Natural killer cell treated with Interleukin-12 subunit alpha and Interleukin-12 subunit beta and Interleukin-15 and Interleukin-18, amount 100 ng/mL, for 72 hours (primary cell): Measurements from ENCODE around the gene OXCT2. TPM values are rescaled to one million over a fixed set of nuclear protein-coding genes. Genes with fewer than 3 reads are reported as not detected.
A peak's percentile ranks its signal among the peaks of the same experiment; 100 is the strongest.

Experiments used
- ATAC-seq, 2 donors: fragments of 150-1000 bp; cut with Tn5 transposase in 1 of 2; sonication (Bioruptor Pico), chemical (Tn5 transposase) in 1 of 2; 2 replicates each; pipeline ENCODE4 v1.10.0; 2021
- DNase-seq: peaks from one replicate; pipeline ENCODE4 v3.0.0; 2022; ENCODE audit warnings: low spot score
- H3K27ac Mint-ChIP-seq, 2 donors: 1 replicate in 1 of 2; 2 replicates in 1 of 2; pipeline ENCODE4 v1.8.0; 2022; ENCODE audit warnings: mixed read lengths in 2 of 2, mild to moderate bottlenecking in 1 of 2, moderate library complexity in 1 of 2
- H3K27me3 Mint-ChIP-seq, 2 donors: 1 replicate in 1 of 2; 2 replicates in 1 of 2; pipeline ENCODE4 v1.8.0; 2022; ENCODE audit warnings: mixed read lengths in 2 of 2
- H3K36me3 Mint-ChIP-seq: one replicate; pipeline ENCODE4 v1.8.0; 2022; ENCODE audit warnings: mixed read lengths
- H3K4me1 Mint-ChIP-seq, 2 donors: 1 replicate in 1 of 2; 2 replicates in 1 of 2; pipeline ENCODE4 v1.8.0; 2022; ENCODE audit warnings: low read depth in 2 of 2, mixed read lengths in 2 of 2, mild to moderate bottlenecking in 1 of 2
- H3K4me3 Mint-ChIP-seq: one replicate; pipeline ENCODE4 v1.8.0; 2022; ENCODE audit warnings: mixed read lengths
- H3K9me3 Mint-ChIP-seq: 2 replicates; pipeline ENCODE4 v1.8.0; 2022; ENCODE audit warnings: mixed read lengths
- total RNA-seq, 2 donors: library from RNA; stranded (reverse); gene quantifications; one replicate each; pipeline ENCODE4 v1.2.3, GENCODE V29; 2022

OXCT2 gene
- total RNA-seq, 2 donors from 2014 or later: 0.47 to 0.59 TPM

- ATAC-seq (no peak), DNase-seq (no peak)
- peaks cover 0 to 10% of the 10 kb centered on the region in 2 donors for H3K4me1 Mint-ChIP-seq
- no peak overlapping the region for H3K4me3 Mint-ChIP-seq
- no peaks in the 10 kb centered on the region for H3K27me3 Mint-ChIP-seq
- H3K27ac Mint-ChIP-seq: peak overlapping the region in 1 of 2 donors; percentile 35
- H3K36me3 Mint-ChIP-seq: peaks cover 30% of the 10 kb centered on the region
- no peaks in the 10 kb centered on the region for H3K9me3 Mint-ChIP-seq
Observed at GRCh38 chr1:39754026-39754570, 17.1 kb downstream of the OXCT2 start.

DNA sequence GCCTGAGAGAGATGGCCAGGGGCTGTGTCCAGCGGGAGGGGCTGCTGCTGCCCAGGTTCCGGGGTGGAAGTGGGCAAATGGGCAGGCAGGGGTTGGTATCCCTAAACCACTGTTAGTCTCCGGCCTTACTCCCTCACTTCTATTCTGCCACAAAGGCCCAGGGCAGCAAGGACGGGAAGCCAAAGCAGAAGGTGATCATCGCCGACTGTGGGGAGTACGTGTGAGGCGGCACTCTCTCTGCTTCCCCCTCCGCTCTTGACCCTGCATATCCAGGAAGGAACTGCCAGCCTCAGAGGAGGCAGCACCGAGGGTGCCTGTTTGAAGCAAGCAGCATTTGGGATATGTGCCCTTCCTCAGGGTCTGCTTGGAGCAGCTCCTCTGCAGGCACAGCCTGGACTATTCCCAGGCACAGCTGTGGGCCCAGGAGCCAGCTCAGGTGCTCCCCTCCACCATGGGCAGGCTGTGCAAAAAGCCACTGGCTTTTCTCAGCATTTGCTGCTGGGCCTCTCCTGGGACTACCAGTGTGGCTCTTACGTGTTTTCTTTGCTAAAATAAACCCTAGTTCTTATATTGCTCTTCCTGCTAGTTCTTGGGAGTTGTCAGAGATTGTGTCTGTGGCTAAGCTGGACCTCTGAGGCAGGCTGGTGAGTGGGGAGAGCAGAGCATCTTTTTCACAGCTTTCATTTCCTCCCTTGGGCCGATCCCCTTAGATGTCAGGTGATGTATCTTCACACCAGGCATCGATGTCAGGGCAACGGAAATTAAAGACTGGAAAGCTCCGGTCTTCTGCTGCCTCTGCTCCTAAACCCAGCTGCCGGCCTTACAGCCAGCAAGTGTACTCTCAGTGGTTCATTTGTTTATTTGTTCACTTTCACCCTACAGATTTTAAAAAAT, 17.8 kb downstream of the OXCT2 start:
- Mint-ChIP-seq H3K36me3 (peaks cover 30% of the 10 kb centered on the region), H3K27me3 (no peaks in the 10 kb centered on the region)

GRCh38 chr1:39752703-39753102, 18.4 kb downstream of the OXCT2 start:
- Mint-ChIP-seq H3K4me3 (no peak overlapping the region), H3K4me1 (peaks cover 0 to 10% of the 10 kb centered on the region in 2 donors), H3K27ac (no peak overlapping the region), H3K27me3 (no peaks in the 10 kb centered on the region), H3K36me3 (peaks cover 29% of the 10 kb centered on the region), H3K9me3 (no peaks in the 10 kb centered on the region)
- no peak for DNase-seq
- no peak for ATAC-seq

More for the DNA sequence above, 17.8 kb downstream of the OXCT2 start:
- DNase-seq (no peak), ATAC-seq (no peak)
- Mint-ChIP-seq H3K4me1 (peaks cover 0 to 10% of the 10 kb centered on the region in 2 donors), H3K4me3 (no peak overlapping the region), H3K9me3 (no peaks in the 10 kb centered on the region), H3K27ac (peak overlapping the region in 1 of 2 donors; percentile 35)

GRCh38 chr1:39751595-39751994, 19.6 kb downstream of the OXCT2 start:
- Mint-ChIP-seq H3K4me3 (no peak overlapping the region), H3K9me3 (no peaks in the 10 kb centered on the region), H3K4me1 (peaks cover 0 to 10% of the 10 kb centered on the region in 2 donors), H3K27me3 (no peaks in the 10 kb centered on the region), H3K36me3 (peaks cover 30% of the 10 kb centered on the region), H3K27ac (no peak overlapping the region)
- DNase-seq: no peak
- ATAC-seq: no peak

GRCh38 chr1:39745016-39745670, 26.0 kb downstream of the OXCT2 start:
- no peaks in the 10 kb centered on the region for H3K27me3 Mint-ChIP-seq
- DNase-seq (no peak), ATAC-seq (no peak)
- H3K36me3 Mint-ChIP-seq: peaks cover 40% of the 10 kb centered on the region
- H3K4me1 Mint-ChIP-seq: peaks cover 5 to 13% of the 10 kb centered on the region in 2 donors
- no peak overlapping the region for H3K27ac Mint-ChIP-seq
- H3K4me3 Mint-ChIP-seq: no peak overlapping the region
- H3K9me3 Mint-ChIP-seq: no peaks in the 10 kb centered on the region

DNA sequence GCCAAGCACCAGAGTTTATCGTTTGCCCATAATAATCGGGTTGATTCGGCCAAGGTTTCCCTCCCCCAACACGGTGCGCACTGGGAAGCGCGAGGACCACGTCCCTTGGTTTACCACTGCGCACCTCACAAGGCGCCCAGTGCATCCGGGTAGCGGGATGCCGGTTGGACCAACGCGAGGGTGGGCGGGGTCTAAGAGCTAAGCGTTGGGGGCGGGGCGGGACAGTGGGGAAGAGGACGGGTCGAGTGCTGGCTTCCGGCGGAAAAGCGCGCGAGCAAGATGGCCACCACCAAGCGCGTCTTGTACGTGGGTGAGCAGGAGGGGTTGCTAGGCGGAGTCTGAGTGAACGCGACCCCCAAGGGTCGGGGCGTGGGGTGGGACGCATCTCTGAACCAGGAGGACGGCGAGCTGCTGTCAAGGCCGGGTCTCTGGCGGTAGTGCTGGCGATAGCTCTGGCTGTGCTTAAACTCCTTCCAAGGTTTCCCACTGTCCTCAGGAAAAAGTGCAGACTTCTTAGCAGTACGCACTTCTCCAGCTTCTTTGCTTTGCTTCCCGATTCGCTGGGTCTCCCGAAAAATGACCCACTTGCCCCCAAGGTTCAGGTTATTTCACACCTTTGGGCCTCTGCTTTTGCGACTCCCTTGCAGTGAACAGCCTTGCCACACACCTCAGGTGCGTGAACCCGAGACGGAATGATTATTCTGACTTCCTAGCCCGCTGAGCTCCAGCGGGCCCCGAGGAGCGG, 32.4 kb downstream of the OXCT2 start, which contains the start of gene PPIE:
TSS of gene PPIE (plus strand) at position 261 of the 745 bp plus-strand sequence. CDS start at position 280, 19 bp downstream.
- Mint-ChIP-seq H3K4me1 (peaks cover 40 to 41% of the 10 kb centered on the region in 2 donors), H3K27ac (peak within 1 kb of the TSS; percentile 76 to 92), H3K27me3 (peaks cover 0 to 2% of the 10 kb centered on the region in 2 donors), H3K9me3 (peaks cover 5% of the 10 kb centered on the region), H3K4me3 (peak within 1 kb of the TSS; percentile 90), H3K36me3 (peaks cover 10% of the 10 kb centered on the region)
- ATAC-seq (peak; percentile 99), DNase-seq (peak; percentile 94)

DNA sequence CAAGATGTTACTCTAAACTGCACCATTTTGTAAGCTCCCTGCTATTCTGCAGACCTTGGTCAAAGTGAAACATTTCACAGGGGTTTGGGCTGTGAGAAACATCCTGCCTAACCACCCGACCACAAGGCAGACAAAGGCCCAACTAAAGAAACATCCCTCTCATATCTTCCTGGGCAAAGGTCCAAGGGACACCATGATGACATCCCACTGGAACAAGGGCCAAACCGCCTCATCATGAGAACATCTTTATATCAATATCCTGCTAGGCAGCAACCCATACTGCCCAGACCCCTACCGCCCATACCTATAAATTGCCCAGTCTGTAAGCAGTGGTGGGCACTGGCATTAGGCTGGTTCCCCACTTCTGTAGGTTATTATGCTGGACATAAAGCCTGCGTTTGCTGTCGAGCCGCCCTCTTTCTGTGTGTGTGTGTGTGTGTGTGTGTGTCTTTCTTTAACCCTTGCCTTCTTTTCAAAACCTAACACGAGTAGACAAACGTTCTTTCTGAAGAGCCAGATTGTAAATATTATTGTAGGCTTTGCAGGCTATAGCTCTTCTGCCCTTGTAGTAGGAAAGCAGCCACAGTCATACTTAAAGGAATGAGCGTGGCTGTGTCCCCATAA, 33.5 kb downstream of the OXCT2 start:
- Mint-ChIP-seq H3K27ac (peak overlapping the region; percentile 76 to 92), H3K4me1 (peaks cover 40 to 41% of the 10 kb centered on the region in 2 donors), H3K27me3 (peaks cover 0 to 4% of the 10 kb centered on the region in 2 donors), H3K36me3 (peaks cover 10% of the 10 kb centered on the region), H3K9me3 (peaks cover 5% of the 10 kb centered on the region), H3K4me3 (peak overlapping the region; percentile 90)
- peak; percentile 66 for DNase-seq
- ATAC-seq: peak; percentile 17 to 31

DNA sequence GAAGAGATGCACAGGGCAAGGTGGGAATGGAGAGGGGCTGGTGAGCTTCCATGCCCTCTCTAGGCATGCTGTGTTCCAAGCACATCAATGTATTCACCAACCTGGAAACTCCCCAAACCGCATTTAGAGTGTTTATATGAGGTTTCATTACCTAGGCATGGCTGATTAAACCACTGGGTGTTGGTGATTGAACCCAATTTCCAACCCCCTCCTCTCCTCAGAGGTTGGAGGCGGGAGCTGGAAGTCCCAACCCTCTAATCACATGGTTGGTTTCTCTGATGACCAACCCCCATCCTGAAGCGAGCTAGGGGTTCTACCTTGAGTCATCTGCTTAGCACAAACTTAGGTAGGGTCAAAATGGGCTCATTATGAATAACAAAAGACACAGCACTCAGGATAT, 35.4 kb downstream of the OXCT2 start:
- H3K9me3 Mint-ChIP-seq: peaks cover 5% of the 10 kb centered on the region
- no peaks in the 10 kb centered on the region for H3K36me3 Mint-ChIP-seq
- H3K27ac Mint-ChIP-seq: no peak overlapping the region
- H3K4me1 Mint-ChIP-seq: peaks cover 35 to 37% of the 10 kb centered on the region in 2 donors
- H3K27me3 Mint-ChIP-seq: peaks cover 0 to 7% of the 10 kb centered on the region in 2 donors
- DNase-seq: no peak
- no peak for ATAC-seq
- H3K4me3 Mint-ChIP-seq: no peak overlapping the region

GRCh38 chr1:39733161-39733560, 38.0 kb downstream of the OXCT2 start:
- ATAC-seq (no peak), DNase-seq (no peak)
- H3K4me3 Mint-ChIP-seq: no peak overlapping the region
- H3K27me3 Mint-ChIP-seq: peaks cover 22 to 23% of the 10 kb centered on the region in 2 donors
- no peaks in the 10 kb centered on the region for H3K36me3 Mint-ChIP-seq
- peaks cover 21 to 28% of the 10 kb centered on the region in 2 donors for H3K4me1 Mint-ChIP-seq
- peaks cover 5% of the 10 kb centered on the region for H3K9me3 Mint-ChIP-seq
- H3K27ac Mint-ChIP-seq: no peak overlapping the region

DNA sequence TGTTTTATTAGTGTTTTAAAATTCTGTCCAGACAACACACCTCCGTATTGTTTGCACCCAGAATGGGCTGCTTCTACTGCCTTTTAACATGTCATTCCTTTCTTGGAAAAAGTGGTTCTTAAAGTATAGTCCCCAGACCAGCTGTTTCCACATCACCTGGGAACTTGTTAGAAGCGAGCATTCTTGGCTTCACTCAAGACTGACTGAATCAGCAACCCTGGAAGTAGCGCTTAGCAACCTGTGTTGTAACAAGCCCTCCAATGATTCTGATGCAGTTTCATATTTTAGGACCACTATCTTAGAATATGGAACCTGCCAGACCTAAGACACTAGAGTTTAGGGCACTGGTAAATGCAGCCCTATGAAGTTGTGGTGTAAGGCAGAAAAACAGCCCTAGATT, 38.4 kb downstream of the OXCT2 start:
- ATAC-seq: no peak
- Mint-ChIP-seq H3K4me1 (peaks cover 21 to 29% of the 10 kb centered on the region in 2 donors), H3K27me3 (peaks cover 26 to 27% of the 10 kb centered on the region in 2 donors), H3K27ac (no peak overlapping the region), H3K36me3 (no peaks in the 10 kb centered on the region), H3K4me3 (no peak overlapping the region), H3K9me3 (peaks cover 5% of the 10 kb centered on the region)
- no peak for DNase-seq

- Mint-ChIP-seq H3K27ac (no peak overlapping the region), H3K36me3 (no peaks in the 10 kb centered on the region), H3K4me3 (no peak overlapping the region), H3K4me1 (peaks cover 13 to 16% of the 10 kb centered on the region in 2 donors), H3K27me3 (peaks cover 40 to 45% of the 10 kb centered on the region in 2 donors), H3K9me3 (no peaks in the 10 kb centered on the region)
- ATAC-seq: no peak
- no peak for DNase-seq
Observed at GRCh38 chr1:39729842-39730241, 41.3 kb downstream of the OXCT2 start.

GRCh38 chr1:39729030-39729429, 42.1 kb downstream of the OXCT2 start:
- no peaks in the 10 kb centered on the region for H3K36me3 Mint-ChIP-seq
- ATAC-seq (no peak), DNase-seq (no peak)
- no peaks in the 10 kb centered on the region for H3K9me3 Mint-ChIP-seq
- H3K27me3 Mint-ChIP-seq: peaks cover 45 to 49% of the 10 kb centered on the region in 2 donors
- no peak overlapping the region for H3K4me3 Mint-ChIP-seq
- H3K4me1 Mint-ChIP-seq: peaks cover 13 to 16% of the 10 kb centered on the region in 2 donors
- no peak overlapping the region for H3K27ac Mint-ChIP-seq

- Mint-ChIP-seq H3K27me3 (peaks cover 41 to 49% of the 10 kb centered on the region in 2 donors), H3K36me3 (no peaks in the 10 kb centered on the region), H3K4me1 (peaks cover 13 to 16% of the 10 kb centered on the region in 2 donors), H3K9me3 (no peaks in the 10 kb centered on the region), H3K4me3 (no peak overlapping the region), H3K27ac (no peak overlapping the region)
- ATAC-seq: no peak
- no peak for DNase-seq
Observed at GRCh38 chr1:39727932-39728317, 43.2 kb downstream of the OXCT2 start.
